ENCODE results near the gene RESP18. TPM values are rescaled to one million over a fixed set of nuclear protein-coding genes. Genes with fewer than 3 reads are reported as not detected.
"Not testable (repeated sequence)": the region's sequence is repeated elsewhere in the genome, so short reads cannot be mapped to it uniquely, and the experiment has no call there.

Gene RESP18
- polyA plus RNA-seq, 1 of the 3 experiments (the other 2 are of a cell fraction) = not detected

DNA sequence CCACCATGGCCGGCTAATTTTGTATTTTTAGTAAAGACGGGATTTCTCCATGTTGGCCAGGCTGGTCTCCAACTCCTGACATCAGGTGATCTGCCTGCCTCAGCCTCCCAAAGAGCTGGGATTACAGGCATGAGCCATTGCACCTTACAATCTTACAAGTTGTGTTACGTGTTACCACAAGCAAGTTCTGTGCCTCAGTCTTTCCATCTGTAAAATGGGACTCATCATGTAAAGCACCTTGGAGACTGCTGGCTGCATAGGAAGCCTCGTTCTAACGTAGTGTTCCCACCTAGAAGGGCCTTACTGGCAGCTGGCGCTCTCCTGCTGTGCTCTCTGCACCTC lies 43.4 kb downstream of the RESP18 start:
- Histone ChIP-seq H3F3A (replicated peaks; ENCODE audit: insufficient read depth) (peaks cover 12% of the 10 kb centered on the region), H3K4me1 (ENCODE audit: control insufficient read depth in 1 of 2, insufficient read depth in 2 of 2, low read depth in 1 of 2, low read length in 1 of 2) (peaks cover 4 to 8% of the 10 kb centered on the region in 2 experiments; a peak in 1 of 4 replicates), H3K4me3 (ENCODE audit: low read depth in 2 of 2, low read length in 1 of 2) (no peak overlapping the region), H3K4me2 (peak overlapping the region; percentile 66; the same call in 1 of the 2 replicates), H4K20me1 (ENCODE audit: insufficient read depth) (no peaks in the 10 kb centered on the region), H3K27ac (ENCODE audit: low read depth in 2 of 2, low read length in 1 of 2) (peak overlapping the region; percentile 9 to 46; a peak in 1 of 4 replicates), H3K27me3 (ENCODE audit: insufficient read depth) (no peaks in the 10 kb centered on the region), H3K79me2 (ENCODE audit: insufficient read depth) (no peaks in the 10 kb centered on the region), H3K9me3 (no peaks in the 10 kb centered on the region), H3K9ac (no peak overlapping the region), H3K36me3 (replicated peaks in 1 of 2; ENCODE audit: control insufficient read depth in 1 of 2, insufficient read depth in 2 of 2, low read length in 1 of 2) (peaks cover 0 to 8% of the 10 kb centered on the region in 2 experiments), H2AFZ (ENCODE audit: low read depth) (no peak overlapping the region), H3K9me2 (no peaks in the 10 kb centered on the region)
- ChIA-PET POLR2A (interaction anchor here (0.9 kb wide), 1 partner anchor 10 kb away, joined by 3 read pairs; the partner anchor contains the start of gene DNAJB2), CTCF (interaction anchor here (1.3 to 9.0 kb wide), 4 partner anchors 10 to 129 kb away, joined by 3 to 312 read pairs (median 4); partner anchors contain the start of gene DNAJB2)
- TF ChIP-seq FOSL2 (IDR thresholded peaks at IDR 0.05; ENCODE audit: borderline replicate concordance, low read depth) (no peak), SMC3 (IDR thresholded peaks at IDR 0.05; ENCODE audit: low read depth, low read length) (no peak), TEAD4 (IDR thresholded peaks at IDR 0.05; ENCODE audit: borderline replicate concordance, insufficient read depth) (no peak), RAD21 (IDR thresholded peaks at IDR 0.05; ENCODE audit: low read length) (no peak)
- TF ChIP-seq, protein P1, sequence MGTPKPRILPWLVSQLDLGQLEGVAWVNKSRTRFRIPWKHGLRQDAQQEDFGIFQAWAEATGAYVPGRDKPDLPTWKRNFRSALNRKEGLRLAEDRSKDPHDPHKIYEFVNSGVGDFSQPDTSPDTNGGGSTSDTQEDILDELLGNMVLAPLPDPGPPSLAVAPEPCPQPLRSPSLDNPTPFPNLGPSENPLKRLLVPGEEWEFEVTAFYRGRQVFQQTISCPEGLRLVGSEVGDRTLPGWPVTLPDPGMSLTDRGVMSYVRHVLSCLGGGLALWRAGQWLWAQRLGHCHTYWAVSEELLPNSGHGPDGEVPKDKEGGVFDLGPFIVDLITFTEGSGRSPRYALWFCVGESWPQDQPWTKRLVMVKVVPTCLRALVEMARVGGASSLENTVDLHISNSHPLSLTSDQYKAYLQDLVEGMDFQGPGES (IDR thresholded peaks at IDR 0.05; ENCODE audit: low read depth, low read length) = no peak
- TF ChIP-seq, protein P2, sequence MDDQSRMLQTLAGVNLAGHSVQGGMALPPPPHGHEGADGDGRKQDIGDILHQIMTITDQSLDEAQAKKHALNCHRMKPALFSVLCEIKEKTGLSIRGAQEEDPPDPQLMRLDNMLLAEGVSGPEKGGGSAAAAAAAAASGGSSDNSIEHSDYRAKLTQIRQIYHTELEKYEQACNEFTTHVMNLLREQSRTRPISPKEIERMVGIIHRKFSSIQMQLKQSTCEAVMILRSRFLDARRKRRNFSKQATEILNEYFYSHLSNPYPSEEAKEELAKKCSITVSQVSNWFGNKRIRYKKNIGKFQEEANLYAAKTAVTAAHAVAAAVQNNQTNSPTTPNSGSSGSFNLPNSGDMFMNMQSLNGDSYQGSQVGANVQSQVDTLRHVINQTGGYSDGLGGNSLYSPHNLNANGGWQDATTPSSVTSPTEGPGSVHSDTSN (IDR thresholded peaks at IDR 0.05) = no peak
- WGBS (ENCODE audit: low lambda C conversion rate) = 86% methylated on average over 5 of the region's 6 CpGs
- no peak for DNase-seq

DNA sequence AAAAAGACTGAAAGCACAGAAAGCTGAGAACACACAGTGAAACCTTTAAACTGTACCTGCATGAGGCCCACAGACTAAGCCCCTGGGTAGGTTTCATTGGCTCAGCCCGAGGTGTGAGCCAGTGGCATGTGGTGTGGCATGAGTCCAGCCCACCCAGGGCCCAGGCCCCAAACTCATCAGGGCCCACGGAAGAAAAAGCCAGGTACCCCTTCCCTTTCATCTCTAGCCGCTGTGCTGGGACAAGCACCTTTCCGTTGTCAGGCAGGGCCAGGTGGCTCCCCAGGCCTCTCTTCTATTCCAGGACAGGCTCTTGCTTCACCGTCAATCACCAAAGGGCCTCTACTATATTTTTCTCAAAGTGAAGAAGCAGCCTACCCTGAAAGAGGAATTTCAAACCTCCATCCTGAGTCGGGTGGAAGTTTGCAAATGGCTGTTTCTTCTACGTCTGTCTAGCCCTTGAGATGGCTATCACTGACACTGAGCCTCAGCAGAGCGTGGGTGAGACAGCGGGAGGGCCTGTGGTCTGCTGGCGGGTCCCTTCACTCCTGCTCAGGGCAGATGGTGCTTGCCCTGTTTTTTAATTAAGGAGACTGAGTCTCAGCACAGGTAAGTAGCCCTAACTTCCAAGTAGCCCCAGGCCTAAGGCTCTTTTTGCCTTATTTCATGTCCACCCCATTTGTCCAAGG lies 44.8 kb downstream of the RESP18 start:
- CTCF ChIA-PET = interaction anchor here (0.7 to 9.0 kb wide), 6 partner anchors 8 to 128 kb away, joined by 3 to 312 read pairs (median 3); partner anchors contain the start of gene DNAJB2
- H3K9me2 ChIP-seq = no peaks in the 10 kb centered on the region
- no peak overlapping the region for H2AFZ ChIP-seq (ENCODE audit: low read depth)
- H3K9ac ChIP-seq = no peak overlapping the region
- H3K36me3 ChIP-seq (replicated peaks in 1 of 2; ENCODE audit: control insufficient read depth in 1 of 2, insufficient read depth in 2 of 2, low read length in 1 of 2) = peaks cover 0 to 19% of the 10 kb centered on the region in 2 experiments
- H3K9me3 ChIP-seq = no peaks in the 10 kb centered on the region
- no peak for DNase-seq
- H3K27me3 ChIP-seq (ENCODE audit: insufficient read depth) = no peaks in the 10 kb centered on the region
- no peaks in the 10 kb centered on the region for H3K79me2 ChIP-seq (ENCODE audit: insufficient read depth)
- peaks cover 4 to 8% of the 10 kb centered on the region in 2 experiments; a peak in 1 of 4 replicates for H3K4me1 ChIP-seq (ENCODE audit: control insufficient read depth in 1 of 2, insufficient read depth in 2 of 2, low read depth in 1 of 2, low read length in 1 of 2)
- no peak overlapping the region for H3K4me2 ChIP-seq
- peaks cover 12% of the 10 kb centered on the region for H3F3A ChIP-seq (replicated peaks; ENCODE audit: insufficient read depth)
- H4K20me1 ChIP-seq (ENCODE audit: insufficient read depth) = no peaks in the 10 kb centered on the region
- POLR2A ChIA-PET = no interaction called here
- WGBS (ENCODE audit: low lambda C conversion rate) = 85% methylated on average over 9 of the region's 10 CpGs
- H3K4me3 ChIP-seq (ENCODE audit: low read depth in 2 of 2, low read length in 1 of 2) = no peak overlapping the region
- no peak for TF ChIP-seq JUND (IDR thresholded peaks at IDR 0.05)
- no peak for TF ChIP-seq EP300 (IDR thresholded peaks at IDR 0.05; ENCODE audit: borderline replicate concordance in 1 of 2, low read depth in 1 of 2, low read length in 1 of 2)
- TF ChIP-seq, protein P3, sequence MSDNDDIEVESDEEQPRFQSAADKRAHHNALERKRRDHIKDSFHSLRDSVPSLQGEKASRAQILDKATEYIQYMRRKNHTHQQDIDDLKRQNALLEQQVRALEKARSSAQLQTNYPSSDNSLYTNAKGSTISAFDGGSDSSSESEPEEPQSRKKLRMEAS (IDR thresholded peaks at IDR 0.05; ENCODE audit: low read depth) = no peak
- TF ChIP-seq SIN3A (IDR thresholded peaks at IDR 0.05; ENCODE audit: borderline replicate concordance, low read depth, low read length) = no peak
- TF ChIP-seq FOSL2 (IDR thresholded peaks at IDR 0.05; ENCODE audit: borderline replicate concordance, low read depth) = no peak
- TF ChIP-seq MXI1 (IDR thresholded peaks at IDR 0.05; ENCODE audit: low read depth, low read length) = no peak
- TF ChIP-seq, protein P4, sequence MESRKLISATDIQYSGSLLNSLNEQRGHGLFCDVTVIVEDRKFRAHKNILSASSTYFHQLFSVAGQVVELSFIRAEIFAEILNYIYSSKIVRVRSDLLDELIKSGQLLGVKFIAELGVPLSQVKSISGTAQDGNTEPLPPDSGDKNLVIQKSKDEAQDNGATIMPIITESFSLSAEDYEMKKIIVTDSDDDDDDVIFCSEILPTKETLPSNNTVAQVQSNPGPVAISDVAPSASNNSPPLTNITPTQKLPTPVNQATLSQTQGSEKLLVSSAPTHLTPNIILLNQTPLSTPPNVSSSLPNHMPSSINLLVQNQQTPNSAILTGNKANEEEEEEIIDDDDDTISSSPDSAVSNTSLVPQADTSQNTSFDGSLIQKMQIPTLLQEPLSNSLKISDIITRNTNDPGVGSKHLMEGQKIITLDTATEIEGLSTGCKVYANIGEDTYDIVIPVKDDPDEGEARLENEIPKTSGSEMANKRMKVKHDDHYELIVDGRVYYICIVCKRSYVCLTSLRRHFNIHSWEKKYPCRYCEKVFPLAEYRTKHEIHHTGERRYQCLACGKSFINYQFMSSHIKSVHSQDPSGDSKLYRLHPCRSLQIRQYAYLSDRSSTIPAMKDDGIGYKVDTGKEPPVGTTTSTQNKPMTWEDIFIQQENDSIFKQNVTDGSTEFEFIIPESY (IDR thresholded peaks at IDR 0.05; ENCODE audit: borderline replicate concordance, low read depth) = no peak
- TF ChIP-seq YY1 (IDR thresholded peaks at IDR 0.05; ENCODE audit: low read depth) = no peak
- TF ChIP-seq, protein P5, sequence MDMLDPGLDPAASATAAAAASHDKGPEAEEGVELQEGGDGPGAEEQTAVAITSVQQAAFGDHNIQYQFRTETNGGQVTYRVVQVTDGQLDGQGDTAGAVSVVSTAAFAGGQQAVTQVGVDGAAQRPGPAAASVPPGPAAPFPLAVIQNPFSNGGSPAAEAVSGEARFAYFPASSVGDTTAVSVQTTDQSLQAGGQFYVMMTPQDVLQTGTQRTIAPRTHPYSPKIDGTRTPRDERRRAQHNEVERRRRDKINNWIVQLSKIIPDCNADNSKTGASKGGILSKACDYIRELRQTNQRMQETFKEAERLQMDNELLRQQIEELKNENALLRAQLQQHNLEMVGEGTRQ (IDR thresholded peaks at IDR 0.05; ENCODE audit: borderline replicate concordance, low read depth, low read length) = no peak
- H3K27ac ChIP-seq (ENCODE audit: low read depth in 2 of 2, low read length in 1 of 2) = peak overlapping the region in 1 of 2 experiments; percentile 12; a peak in 1 of 4 replicates

DNA sequence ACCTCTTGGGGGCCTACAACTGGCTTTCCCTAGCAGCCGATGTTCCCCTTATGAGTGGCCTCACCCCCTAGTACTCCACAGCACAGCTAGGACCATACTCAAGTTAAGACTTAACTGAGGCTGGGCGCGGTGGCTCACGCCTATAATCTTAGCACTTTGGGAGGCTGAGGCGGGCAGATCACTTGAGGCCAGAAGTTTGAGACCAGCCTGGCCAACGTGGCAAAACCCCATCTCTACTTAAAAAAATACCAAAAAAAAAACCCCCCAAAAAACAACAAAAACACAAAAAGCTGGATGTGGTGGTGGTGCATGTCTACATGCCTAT lies 45.5 kb downstream of the RESP18 start:
- CTCF ChIA-PET = interaction anchor here (1.3 to 15.4 kb wide), 5 partner anchors 5 to 66 kb away, joined by 3 to 312 read pairs (median 5); no protein-coding TSS in a partner anchor
- 97% methylated on average over 6 of the region's 6 CpGs for WGBS (ENCODE audit: low lambda C conversion rate)

More for the DNA sequence above, 45.5 kb downstream of the RESP18 start:
- not testable (repeated sequence) for H3K27me3 ChIP-seq (ENCODE audit: insufficient read depth); H3K4me2 ChIP-seq; DNase-seq; H3K4me3 ChIP-seq (ENCODE audit: low read depth in 2 of 2, low read length in 1 of 2); H4K20me1 ChIP-seq (ENCODE audit: insufficient read depth); H3K79me2 ChIP-seq (ENCODE audit: insufficient read depth); H3K9ac ChIP-seq; H3K9me3 ChIP-seq; H3K27ac ChIP-seq (ENCODE audit: low read depth in 2 of 2, low read length in 1 of 2); H3K9me2 ChIP-seq; H2AFZ ChIP-seq (ENCODE audit: low read depth); H3K4me1 ChIP-seq (ENCODE audit: control insufficient read depth in 1 of 2, insufficient read depth in 2 of 2, low read depth in 1 of 2, low read length in 1 of 2)
- POLR2A ChIA-PET = interaction anchor here (0.6 to 1.5 kb wide), 2 partner anchors 8 to 226 kb away, joined by 3 to 6 read pairs; no protein-coding TSS in a partner anchor
- Histone ChIP-seq H3F3A (replicated peaks; ENCODE audit: insufficient read depth) (peaks cover 12% of the 10 kb centered on the region), H3K36me3 (replicated peaks in 1 of 2; ENCODE audit: control insufficient read depth in 1 of 2, insufficient read depth in 2 of 2, low read length in 1 of 2) (peaks cover 4 to 26% of the 10 kb centered on the region in 2 experiments)

Measured in SK-N-SH (cell line).